ENCODE results near the gene COL11A2. TPM values are rescaled to one million over a fixed set of nuclear protein-coding genes. Genes with fewer than 3 reads are reported as not detected.

Gene COL11A2
- total and polyA plus RNA-seq, 2 donors (not counting 3 experiments of a cell fraction or from before 2014, with no cell fraction given), result 0.65 to 1.3 TPM

GRCh38 chr6:33217246-33217645 is 25.0 kb upstream of the COL11A2 start:
- Histone ChIP-seq H3K9me3 (replicated peaks; ENCODE audit: control insufficient read depth, insufficient read depth, low read length) (no peaks in the 10 kb centered on the region), H3K9ac (replicated peaks; ENCODE audit: extremely low read depth, insufficient read depth, low read length) (no peak overlapping the region), H3K27me3 (ENCODE audit: control insufficient read depth in 2 of 2, insufficient read depth in 2 of 2, low read length in 2 of 2) (peaks cover 3 to 13% of the 10 kb centered on the region in 2 experiments), H3K4me2 (ENCODE audit: insufficient read depth, low read length) (no peak overlapping the region), H4K20me1 (replicated peaks; ENCODE audit: control insufficient read depth, extremely low read depth, insufficient read depth, low read length) (no peaks in the 10 kb centered on the region), H3K9me1 (replicated peaks; ENCODE audit: control insufficient read depth, extremely low read depth, insufficient read depth, low read length) (no peaks in the 10 kb centered on the region), H2AFZ (ENCODE audit: low read depth, low read length) (no peak overlapping the region), H3K4me1 (ENCODE audit: control insufficient read depth, extremely low read depth, insufficient read depth, low read length) (peaks cover 8% of the 10 kb centered on the region), H3K27ac (ENCODE audit: insufficient read depth, low read depth, low read length) (no peak overlapping the region), H3K36me3 (ENCODE audit: control insufficient read depth in 2 of 2, extremely low read depth in 1 of 2, insufficient read depth in 2 of 2, low read length in 2 of 2) (no peaks in the 10 kb centered on the region), H3K4me3 (replicated peaks in 1 of 3; ENCODE audit: insufficient read depth in 1 of 3, low read depth in 1 of 3, low read length in 3 of 3) (no peak overlapping the region), H3K79me2 (ENCODE audit: control insufficient read depth, insufficient read depth, low read length) (no peaks in the 10 kb centered on the region)
- DNase-seq (ENCODE audit: low read depth, low spot score) (no peak), FAIRE-seq (no peak)
- no peak for TF ChIP-seq CTCF (IDR thresholded peaks at IDR 0.05; ENCODE audit: extremely low read depth in 1 of 2, insufficient read depth in 1 of 2, low read depth in 1 of 2, low read length in 2 of 2)
- no peak for TF ChIP-seq MYC (IDR thresholded peaks at IDR 0.05; ENCODE audit: low read depth, low read length)
- no peak for TF ChIP-seq GATA2 (IDR thresholded peaks at IDR 0.05; ENCODE audit: insufficient read depth, insufficient read length, low read depth, low read length)
- TF ChIP-seq EZH2 (IDR thresholded peaks at IDR 0.05; ENCODE audit: borderline replicate concordance, low read depth, low read length, severe bottlenecking), result no peak
- TF ChIP-seq MAX (IDR thresholded peaks at IDR 0.05; ENCODE audit: insufficient read depth, insufficient read length), result no peak
- TF ChIP-seq JUN (IDR thresholded peaks at IDR 0.05; ENCODE audit: borderline replicate concordance, insufficient read depth, insufficient read length, low read depth), result no peak
- no peak for TF ChIP-seq POLR2AphosphoS5 (IDR thresholded peaks at IDR 0.05; ENCODE audit: insufficient read depth, low read depth, low read length)
- TF ChIP-seq FOS (IDR thresholded peaks at IDR 0.05; ENCODE audit: borderline replicate concordance, insufficient read depth, low read length), result no peak
- no peak for TF ChIP-seq POLR2A (IDR thresholded peaks at IDR 0.05; ENCODE audit: low read depth, low read length)
- dilution Hi-C loops (cut with MboI; ENCODE audit: extremely low pct_ligation_motif_present, low sequenced_read_pairs), result no loop called here
- no TSS peak for BruUV-seq (replicated peaks)
- intact Hi-C loops (cut with micrococcal nuclease), result no loop called here
- ChIA-PET CTCF (no interaction called here), POLR2A (no interaction called here)

Data from endothelial cell of umbilical vein (primary cell).